OCI-LY3 (cell line): Measurements from ENCODE around the gene BMPR1B.

ENCODE experiments used
- H2AFZ ChIP-seq: fragments of 200-600, 300-600 bp; shearing (Covaris generic); 2 replicates; pipeline ENCODE4 v1.6.0; 2014; ENCODE audit warnings: antibody characterized with exemption, low read depth, low read length
- H3K27ac ChIP-seq: fragments of 200-600, 300-600 bp; sonication (generic); 2 replicates; pipeline ENCODE4 v1.5.1; 2014; ENCODE audit warnings: mild to moderate bottlenecking, low read length, moderate library complexity, mixed read lengths
- H3K27me3 ChIP-seq: fragments of 200-600, 300-600 bp; sonication (generic); 2 replicates; pipeline ENCODE4 v1.6.1; 2014; ENCODE audit warnings: low read depth, low read length, mixed read lengths
- H3K36me3 ChIP-seq: fragments of 200-600, 300-600 bp; sonication (generic); replicated peaks from 2 replicates; pipeline ENCODE3; 2014; ENCODE audit warnings: low read depth, low read length, mixed read lengths
- H3K4me1 ChIP-seq: fragments of 300-600, 200-600 bp; sonication (generic); 2 replicates; pipeline ENCODE4 v1.6.1; 2014; ENCODE audit warnings: low read length, mixed read lengths
- H3K4me2 ChIP-seq: fragments of 200-600, 300-600 bp; sonication (generic); 2 replicates; pipeline ENCODE4 v1.6.1; 2014; ENCODE audit warnings: low read length, mixed read lengths
- H3K4me3 ChIP-seq: fragments of 300-600, 200-600 bp; sonication (generic); 2 replicates; pipeline ENCODE4 v1.5.1; 2014; ENCODE audit warnings: antibody characterized with exemption, mild to moderate bottlenecking, low read length, moderate library complexity
- H3K79me2 ChIP-seq: fragments of 300-600, 200-600 bp; shearing (Covaris generic); 2 replicates; pipeline ENCODE4 v1.6.1; 2014; ENCODE audit warnings: mild to moderate bottlenecking, low read length, mixed read lengths
- H3K9ac ChIP-seq: fragments of 300-600, 200-600 bp; shearing (Covaris generic); 2 replicates; pipeline ENCODE4 v1.6.0; 2014; ENCODE audit warnings: mild to moderate bottlenecking, low read length, moderate library complexity
- H3K9me3 ChIP-seq: fragments of 200-600, 300-600 bp; shearing (Covaris generic); 2 replicates; pipeline ENCODE4 v1.6.1; 2014; ENCODE audit warnings: low read length, mixed read lengths; ENCODE audit not compliant: insufficient read depth
- H4K20me1 ChIP-seq: fragments of 200-600, 300-600 bp; sonication (generic); 2 replicates; pipeline ENCODE4 v1.6.1; 2016; ENCODE audit warnings: low read length, mixed read lengths; ENCODE audit not compliant: insufficient read depth
- EZH2phosphoT487 ChIP-seq: fragments of 200-600 bp; shearing (Covaris generic); IDR thresholded peaks from 2 replicates; pipeline ENCODE4 v1.6.1; 2018; ENCODE audit warnings: antibody characterized with exemption, mixed run types, low read depth
- TF ChIP-seq, protein P1 (sequence below): fragments of 200-600, 300-600 bp; sonication (generic); IDR thresholded peaks from 2 replicates; pipeline ENCODE4 v1.5.1; 2014; ENCODE audit warnings: antibody characterized with exemption, low read length, low read depth

Gene BMPR1B

DNA sequence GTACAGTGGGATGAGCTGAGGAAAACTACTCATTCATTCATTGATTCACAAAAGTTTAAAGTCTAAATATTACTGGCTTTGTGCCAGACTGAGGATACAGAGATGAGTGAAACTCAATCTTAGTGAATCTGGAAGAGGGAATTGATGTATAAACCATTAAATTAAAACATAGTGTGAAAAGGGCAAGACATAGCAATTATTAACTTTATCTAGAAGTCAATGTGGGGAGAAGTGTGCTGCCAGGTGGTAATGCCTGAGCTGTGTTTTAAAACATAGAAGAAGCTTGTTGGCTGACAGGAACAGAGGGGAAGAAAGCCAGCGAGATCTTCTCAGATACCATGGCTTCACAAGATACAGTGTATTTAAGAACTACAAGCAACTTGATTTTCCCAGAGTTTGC is 153.4 kb downstream of the BMPR1B start:
- H3K27me3 ChIP-seq, result no peaks in the 10 kb centered on the region
- no peaks in the 10 kb centered on the region for H3K9me3 ChIP-seq
- no peaks in the 10 kb centered on the region for H3K36me3 ChIP-seq
- no peaks in the 10 kb centered on the region for H4K20me1 ChIP-seq
- no peak for TF ChIP-seq EZH2phosphoT487
- TF ChIP-seq, protein P1, sequence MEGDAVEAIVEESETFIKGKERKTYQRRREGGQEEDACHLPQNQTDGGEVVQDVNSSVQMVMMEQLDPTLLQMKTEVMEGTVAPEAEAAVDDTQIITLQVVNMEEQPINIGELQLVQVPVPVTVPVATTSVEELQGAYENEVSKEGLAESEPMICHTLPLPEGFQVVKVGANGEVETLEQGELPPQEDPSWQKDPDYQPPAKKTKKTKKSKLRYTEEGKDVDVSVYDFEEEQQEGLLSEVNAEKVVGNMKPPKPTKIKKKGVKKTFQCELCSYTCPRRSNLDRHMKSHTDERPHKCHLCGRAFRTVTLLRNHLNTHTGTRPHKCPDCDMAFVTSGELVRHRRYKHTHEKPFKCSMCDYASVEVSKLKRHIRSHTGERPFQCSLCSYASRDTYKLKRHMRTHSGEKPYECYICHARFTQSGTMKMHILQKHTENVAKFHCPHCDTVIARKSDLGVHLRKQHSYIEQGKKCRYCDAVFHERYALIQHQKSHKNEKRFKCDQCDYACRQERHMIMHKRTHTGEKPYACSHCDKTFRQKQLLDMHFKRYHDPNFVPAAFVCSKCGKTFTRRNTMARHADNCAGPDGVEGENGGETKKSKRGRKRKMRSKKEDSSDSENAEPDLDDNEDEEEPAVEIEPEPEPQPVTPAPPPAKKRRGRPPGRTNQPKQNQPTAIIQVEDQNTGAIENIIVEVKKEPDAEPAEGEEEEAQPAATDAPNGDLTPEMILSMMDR, result no peak
- H2AFZ ChIP-seq, result no peak overlapping the region
- no peak overlapping the region for H3K27ac ChIP-seq
- H3K79me2 ChIP-seq, result no peaks in the 10 kb centered on the region
- no peak overlapping the region for H3K9ac ChIP-seq
- no peak overlapping the region for H3K4me2 ChIP-seq
- H3K4me3 ChIP-seq, result no peak overlapping the region
- H3K4me1 ChIP-seq, result no peaks in the 10 kb centered on the region

GRCh38 chr4:94912606-94913005 is 154.9 kb downstream of the BMPR1B start:
- TF ChIP-seq, protein P1, result no peak
- no peak for TF ChIP-seq EZH2phosphoT487
- Histone ChIP-seq H3K4me2 (no peak overlapping the region), H3K9ac (no peak overlapping the region), H4K20me1 (no peaks in the 10 kb centered on the region), H3K27me3 (no peaks in the 10 kb centered on the region), H3K9me3 (no peaks in the 10 kb centered on the region), H3K79me2 (no peaks in the 10 kb centered on the region), H3K27ac (no peak overlapping the region), H2AFZ (no peak overlapping the region), H3K4me3 (no peak overlapping the region), H3K36me3 (no peaks in the 10 kb centered on the region), H3K4me1 (no peaks in the 10 kb centered on the region)

DNA sequence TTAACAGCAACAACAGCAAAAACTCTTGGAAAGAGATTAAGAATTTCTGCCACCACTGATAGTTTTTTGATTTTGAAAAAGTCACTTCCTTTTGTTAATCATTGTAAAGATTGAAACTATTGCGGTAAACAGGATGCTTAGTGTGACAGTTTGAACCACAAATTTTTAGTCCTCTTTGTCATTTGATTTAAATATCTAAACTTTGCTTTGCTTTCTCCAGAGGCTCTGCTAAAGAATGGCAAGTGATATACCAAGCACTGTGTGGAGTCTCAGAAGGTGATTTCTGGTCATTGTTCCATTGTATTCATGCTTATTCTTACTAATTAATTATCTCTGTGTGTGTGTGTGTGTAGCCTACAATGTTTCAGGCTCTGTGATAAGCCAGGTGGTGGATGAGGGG is 155.6 kb downstream of the BMPR1B start:
- Histone ChIP-seq H3K4me1 (no peaks in the 10 kb centered on the region), H4K20me1 (no peaks in the 10 kb centered on the region), H3K4me3 (no peak overlapping the region), H3K4me2 (no peak overlapping the region), H3K36me3 (no peaks in the 10 kb centered on the region), H3K9ac (no peak overlapping the region), H3K27ac (no peak overlapping the region), H3K79me2 (no peaks in the 10 kb centered on the region), H2AFZ (no peak overlapping the region), H3K27me3 (no peaks in the 10 kb centered on the region), H3K9me3 (no peaks in the 10 kb centered on the region)
- TF ChIP-seq EZH2phosphoT487, result no peak
- TF ChIP-seq, protein P1, result no peak

DNA sequence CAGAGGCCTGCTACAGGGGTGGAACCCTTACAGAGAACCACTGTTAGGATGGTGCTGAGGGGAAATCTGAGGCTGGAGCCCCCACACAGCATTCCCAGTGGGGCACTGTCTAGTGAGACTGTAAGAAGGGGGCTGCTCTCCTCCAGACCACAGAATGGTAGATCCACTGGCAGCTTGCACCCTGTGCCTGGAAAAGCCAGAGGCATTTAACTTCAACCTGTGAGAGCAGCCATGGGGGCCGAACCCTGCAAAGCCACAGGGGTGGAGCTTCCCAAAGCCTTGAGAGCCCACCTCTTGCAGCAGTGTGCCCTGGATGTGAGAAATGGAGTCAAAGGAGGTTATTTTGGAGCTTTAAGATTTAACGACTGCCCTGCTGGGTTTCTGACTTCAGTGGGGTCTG is 159.4 kb downstream of the BMPR1B start:
- no peaks in the 10 kb centered on the region for H3K27me3 ChIP-seq
- H3K9ac ChIP-seq, result no peak overlapping the region
- no peaks in the 10 kb centered on the region for H3K36me3 ChIP-seq
- no peak overlapping the region for H2AFZ ChIP-seq
- no peak overlapping the region for H3K4me3 ChIP-seq
- H3K27ac ChIP-seq, result no peak overlapping the region
- TF ChIP-seq, protein P1, result no peak
- no peak for TF ChIP-seq EZH2phosphoT487
- no peaks in the 10 kb centered on the region for H4K20me1 ChIP-seq
- H3K79me2 ChIP-seq, result no peaks in the 10 kb centered on the region
- H3K9me3 ChIP-seq, result no peaks in the 10 kb centered on the region
- H3K4me1 ChIP-seq, result no peaks in the 10 kb centered on the region
- no peak overlapping the region for H3K4me2 ChIP-seq
